GM21423 (cell line): ENCODE measurements around the gene SLC27A3.

Source experiments
- ATAC-seq: cut with Tn5 transposase; IDR thresholded peaks from one replicate; pipeline ENCODE4 v1.9.1; 2021; ENCODE audit warnings: mild to moderate bottlenecking, moderate library complexity; ENCODE audit not compliant: unreplicated experiment

SLC27A3 gene, protein sequence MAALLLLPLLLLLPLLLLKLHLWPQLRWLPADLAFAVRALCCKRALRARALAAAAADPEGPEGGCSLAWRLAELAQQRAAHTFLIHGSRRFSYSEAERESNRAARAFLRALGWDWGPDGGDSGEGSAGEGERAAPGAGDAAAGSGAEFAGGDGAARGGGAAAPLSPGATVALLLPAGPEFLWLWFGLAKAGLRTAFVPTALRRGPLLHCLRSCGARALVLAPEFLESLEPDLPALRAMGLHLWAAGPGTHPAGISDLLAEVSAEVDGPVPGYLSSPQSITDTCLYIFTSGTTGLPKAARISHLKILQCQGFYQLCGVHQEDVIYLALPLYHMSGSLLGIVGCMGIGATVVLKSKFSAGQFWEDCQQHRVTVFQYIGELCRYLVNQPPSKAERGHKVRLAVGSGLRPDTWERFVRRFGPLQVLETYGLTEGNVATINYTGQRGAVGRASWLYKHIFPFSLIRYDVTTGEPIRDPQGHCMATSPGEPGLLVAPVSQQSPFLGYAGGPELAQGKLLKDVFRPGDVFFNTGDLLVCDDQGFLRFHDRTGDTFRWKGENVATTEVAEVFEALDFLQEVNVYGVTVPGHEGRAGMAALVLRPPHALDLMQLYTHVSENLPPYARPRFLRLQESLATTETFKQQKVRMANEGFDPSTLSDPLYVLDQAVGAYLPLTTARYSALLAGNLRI

GRCh38 chr1:153774780-153775457 is at the start of gene SLC27A3:
Gene SLC27A3, plus strand, starts transcription at chr1:153775407. Its CDS starts 91 bp downstream, at chr1:153775498.
- peak; percentile 10 for ATAC-seq

- peak; percentile 96 for ATAC-seq
These were observed 47.5 kb upstream of the SLC27A3 start, which contains the start of gene INTS3 for GRCh38 chr1:153727463-153728304. Gene INTS3, plus strand, starts transcription at chr1:153728050. Its CDS starts 585 bp downstream, at chr1:153728635.

DNA sequence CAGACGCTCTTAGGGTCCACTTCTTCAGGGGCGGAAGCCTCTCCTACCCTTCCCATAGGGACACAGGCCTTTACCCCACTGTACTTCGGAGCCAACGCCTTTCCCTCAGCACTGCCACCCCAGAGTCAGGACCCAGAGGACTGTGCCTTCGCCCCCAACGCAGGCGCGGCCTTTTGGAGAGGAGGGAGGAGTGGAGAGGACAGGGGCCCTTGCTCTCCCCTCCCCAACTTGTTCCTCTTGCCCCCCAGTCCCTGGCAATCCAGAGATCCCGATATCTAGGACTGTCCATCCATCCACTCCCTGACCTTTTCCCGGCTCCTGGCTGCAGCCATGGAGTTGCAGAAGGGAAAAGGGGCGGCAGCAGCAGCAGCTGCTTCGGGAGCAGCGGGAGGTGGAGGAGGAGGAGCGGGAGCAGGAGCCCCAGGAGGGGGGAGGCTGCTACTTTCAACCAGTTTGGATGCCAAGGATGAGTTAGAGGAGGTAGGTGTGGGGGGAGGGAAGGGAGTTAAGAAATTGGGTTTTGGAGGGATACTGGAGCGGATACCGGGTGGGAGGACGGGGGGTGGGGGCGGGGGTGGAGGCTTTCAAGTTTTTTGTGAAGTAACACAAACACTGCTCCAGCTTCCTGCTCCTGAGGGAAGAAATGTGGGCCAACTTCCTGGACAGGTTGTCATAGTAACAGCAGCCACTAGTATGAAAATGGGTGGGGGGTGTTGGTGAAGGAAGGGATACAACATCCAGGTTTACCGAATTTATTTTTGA is 46.7 kb upstream of the SLC27A3 start:
- no peak for ATAC-seq

DNA sequence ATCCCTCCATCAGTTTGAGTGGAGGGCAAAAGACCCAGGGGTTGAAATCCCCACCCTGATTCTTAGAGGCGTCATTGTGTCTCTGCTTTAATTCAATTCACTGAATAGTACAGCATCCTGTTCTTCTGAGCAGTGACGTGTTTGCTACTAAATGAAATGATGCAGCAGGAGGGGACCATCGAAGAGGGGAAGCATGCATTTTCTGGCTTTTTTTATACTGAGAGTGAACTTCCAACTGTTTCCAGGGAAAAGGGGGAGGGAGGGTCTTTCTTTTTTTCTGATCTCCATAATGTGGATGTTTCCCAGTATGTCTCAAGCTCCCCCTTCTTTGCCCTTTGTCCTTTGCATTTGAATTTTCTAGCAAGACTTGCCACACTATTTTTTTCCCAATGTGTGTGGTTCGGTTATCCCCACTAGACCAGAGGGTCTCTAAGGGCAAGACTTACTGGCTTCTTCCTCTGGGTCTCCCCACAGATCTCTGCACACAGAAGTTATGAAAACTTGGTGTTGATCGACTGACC is 44.7 kb upstream of the SLC27A3 start:
- no peak for ATAC-seq

DNA sequence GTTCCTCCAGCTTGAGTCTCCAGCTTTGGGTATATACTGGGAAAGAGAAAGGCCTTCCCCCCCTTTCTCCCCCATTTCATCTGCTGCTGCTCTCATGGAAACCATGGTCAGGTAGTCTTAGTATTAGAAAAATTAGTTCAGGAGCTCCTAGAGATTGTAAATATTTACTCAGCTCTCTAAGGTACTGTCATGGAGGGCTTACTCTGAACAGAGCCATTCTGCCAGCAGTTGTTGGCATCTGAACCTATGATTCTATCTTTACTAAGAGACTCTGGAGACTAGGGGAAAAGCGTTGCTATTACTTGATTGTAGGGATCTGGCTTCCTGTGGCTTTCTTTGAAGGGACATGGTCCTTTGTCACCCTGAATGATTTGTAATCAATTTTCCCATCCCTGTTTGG is 41.2 kb upstream of the SLC27A3 start:
- ATAC-seq, result no peak

GRCh38 chr1:153734396-153735089 is 40.7 kb upstream of the SLC27A3 start:
- no peak for ATAC-seq

DNA sequence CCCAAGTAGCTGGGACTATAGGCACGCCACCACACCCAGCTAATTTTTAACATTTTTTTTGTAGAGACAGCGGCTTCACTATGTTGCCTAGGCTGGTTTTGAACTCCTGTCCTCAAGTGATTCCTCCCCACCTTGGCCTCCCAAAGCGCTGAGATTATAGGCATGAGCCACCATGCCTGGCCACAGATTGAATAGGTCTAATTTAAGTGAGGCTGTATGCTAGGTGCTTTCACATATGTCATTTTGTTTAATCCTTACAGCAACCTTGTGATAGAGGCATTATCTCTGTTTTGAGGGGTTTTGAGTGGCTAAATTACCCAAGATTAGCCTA is 40.2 kb upstream of the SLC27A3 start:
- no peak for ATAC-seq

- ATAC-seq, result no peak
These were observed 33.2 kb upstream of the SLC27A3 start for GRCh38 chr1:153741986-153742385.

DNA sequence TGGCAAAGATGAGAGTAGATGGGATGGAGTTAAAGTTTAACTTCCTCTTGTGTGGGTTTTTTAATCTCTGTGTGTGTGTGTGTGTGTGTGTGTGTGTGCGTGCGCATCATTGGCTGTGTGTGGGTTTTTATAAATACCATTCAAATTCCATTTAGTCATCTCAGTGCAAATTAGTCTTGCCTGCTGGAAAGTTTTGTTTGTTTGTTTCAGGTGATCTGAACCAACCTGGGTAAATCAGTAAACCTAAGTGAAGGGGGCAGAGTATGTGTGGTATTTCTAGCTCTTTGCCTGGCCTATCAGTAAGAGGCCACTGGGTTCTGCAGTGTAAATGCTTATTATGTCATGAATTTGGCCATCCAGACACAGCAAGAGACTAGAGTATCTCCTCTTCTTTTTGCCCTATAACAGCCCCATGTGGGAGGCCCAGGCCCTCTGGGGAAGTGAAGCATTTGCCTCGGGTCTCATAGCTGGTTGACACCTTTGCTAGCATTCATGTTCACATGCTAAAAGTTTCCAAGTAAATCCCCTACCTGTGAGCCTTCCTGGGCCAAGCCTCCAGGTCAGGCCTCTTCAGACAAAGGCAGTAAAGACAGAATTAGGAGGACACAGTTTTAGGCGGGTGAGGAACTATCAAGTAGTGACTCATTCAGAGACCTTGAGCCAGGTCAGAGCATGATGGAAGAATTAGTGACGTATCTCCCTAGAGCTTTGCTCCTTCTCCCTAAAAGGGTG is 32.6 kb upstream of the SLC27A3 start:
- peak; percentile 66 for ATAC-seq

- ATAC-seq, result no peak
These were observed 29.8 kb upstream of the SLC27A3 start for GRCh38 chr1:153745417-153745816.

- ATAC-seq, result no peak
These were observed 29.0 kb upstream of the SLC27A3 start for GRCh38 chr1:153746174-153746573.

GRCh38 chr1:153748903-153749302 is 26.3 kb upstream of the SLC27A3 start:
- no peak for ATAC-seq

GRCh38 chr1:153749408-153750005 is 25.7 kb upstream of the SLC27A3 start:
- ATAC-seq, result peak; percentile 69

DNA sequence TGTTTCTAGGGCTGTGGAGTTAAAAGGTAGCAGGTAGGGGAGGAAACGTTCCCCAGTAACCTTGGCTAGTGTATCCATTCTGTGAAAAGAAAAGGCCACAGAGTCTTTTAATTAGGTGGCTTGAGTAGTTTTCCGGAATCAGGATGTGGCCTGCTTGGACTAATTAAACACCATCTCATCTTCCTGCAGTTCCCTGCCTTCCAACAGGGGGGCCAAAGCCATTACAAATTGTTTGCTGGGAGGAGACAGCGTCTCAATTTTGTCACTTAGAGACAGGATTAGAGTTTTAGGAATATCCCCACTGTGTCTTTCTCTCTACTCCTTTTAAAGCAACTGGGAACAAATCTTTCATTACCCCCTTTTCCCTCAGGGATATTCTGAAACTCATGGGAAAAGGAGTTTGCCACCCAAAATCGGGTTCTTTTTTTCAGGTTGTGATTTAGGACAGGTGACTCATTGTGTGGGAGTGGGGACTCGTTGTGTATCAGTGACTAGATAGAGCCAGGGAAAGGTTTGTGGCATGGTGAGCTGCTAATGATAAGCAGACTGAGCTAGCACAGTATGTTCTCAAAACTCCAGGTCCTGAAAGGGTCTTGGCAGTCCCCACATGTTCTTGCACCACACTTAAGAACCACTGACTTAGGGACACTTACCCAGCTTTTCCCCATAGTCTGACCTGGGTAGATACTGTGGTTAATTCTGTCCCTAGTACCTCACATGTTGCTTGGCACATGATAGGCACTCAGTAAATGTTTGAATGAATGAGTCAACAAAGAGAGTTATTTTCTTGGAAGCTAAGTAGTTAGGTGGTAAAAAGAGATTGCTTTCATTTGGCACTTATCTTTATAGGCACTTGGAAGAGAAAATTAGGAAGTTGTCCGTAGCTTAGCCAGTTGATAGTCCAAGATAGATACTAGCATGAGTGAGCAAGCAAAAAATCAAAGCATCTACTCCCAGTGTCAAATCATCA is 24.9 kb upstream of the SLC27A3 start:
- no peak for ATAC-seq

DNA sequence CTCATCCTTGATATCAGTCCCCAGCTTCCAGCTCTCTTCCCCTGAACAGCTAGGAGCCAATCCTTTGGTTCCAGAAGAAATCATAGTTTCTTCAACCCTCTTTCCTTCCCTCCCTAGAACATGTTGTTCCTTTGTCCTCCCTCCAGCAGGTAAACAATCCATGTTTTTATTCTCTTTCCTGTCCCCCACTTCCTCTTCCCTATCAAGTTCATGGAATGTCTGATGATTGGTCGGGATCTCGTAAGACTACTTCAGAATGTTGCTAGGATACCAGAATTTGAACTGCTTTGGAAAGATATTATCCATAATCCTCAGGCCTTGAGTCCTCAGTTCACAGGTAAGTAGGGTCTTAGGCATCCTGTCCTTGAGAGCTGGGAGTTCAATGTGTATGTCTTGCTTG is 23.1 kb upstream of the SLC27A3 start:
- ATAC-seq, result no peak

DNA sequence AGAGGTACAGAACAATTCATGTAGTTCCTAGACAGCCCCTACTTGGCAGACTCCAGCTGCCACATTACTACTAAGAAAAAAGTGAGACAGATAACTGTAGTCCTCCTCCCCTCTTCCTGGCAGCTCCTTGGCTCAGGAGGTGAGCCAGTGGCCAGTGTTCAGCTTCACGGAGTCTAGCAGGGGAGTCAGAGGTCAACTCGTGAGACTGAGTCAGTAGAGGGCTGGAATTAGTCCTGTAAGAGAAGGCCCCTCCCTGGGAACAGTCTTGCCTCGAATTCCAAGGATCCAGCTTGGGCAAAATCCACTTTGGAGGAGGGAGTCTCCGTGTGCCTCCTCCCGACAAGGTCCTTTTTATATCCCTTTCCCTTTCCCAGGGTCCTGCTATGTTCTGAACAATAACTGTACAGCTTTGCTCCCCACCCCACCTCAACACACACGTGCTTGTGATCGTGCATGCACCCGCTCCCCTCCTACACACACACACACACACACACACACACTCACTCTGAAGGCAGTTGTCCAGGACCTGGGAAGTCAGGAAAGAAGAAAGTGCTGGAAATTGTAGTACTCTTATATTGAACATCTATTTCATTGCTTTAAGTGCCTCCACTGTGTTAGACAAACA is 22.5 kb upstream of the SLC27A3 start:
- no peak for ATAC-seq

DNA sequence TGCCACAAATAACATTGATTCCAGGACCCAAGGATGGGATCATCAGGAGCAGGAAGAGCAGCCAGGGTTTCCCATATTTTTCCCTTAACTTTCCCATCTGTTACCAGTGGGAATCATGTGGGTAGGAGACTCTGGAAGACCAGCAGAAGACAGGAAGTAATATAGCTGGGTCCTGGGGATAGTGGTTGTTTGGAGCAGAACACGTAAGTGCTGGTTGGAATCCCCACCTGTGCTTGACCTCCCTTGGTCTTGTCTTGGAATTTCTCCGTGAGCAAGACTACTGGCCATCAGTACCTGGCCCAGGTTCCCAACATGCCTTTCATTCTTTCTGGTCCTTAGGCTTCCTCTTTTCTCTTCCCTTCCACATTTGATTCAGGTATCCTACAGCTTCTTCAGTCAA is 20.9 kb upstream of the SLC27A3 start:
- ATAC-seq, result no peak
